Pancreas (tissue), 10 donors: ENCODE data around the gene TTC23. TPM values are rescaled to one million over a fixed set of nuclear protein-coding genes. Genes with fewer than 3 reads are reported as not detected.
"Not testable (repeated sequence)": the region's sequence is repeated elsewhere in the genome, so short reads cannot be mapped to it uniquely, and the experiment has no call there.

Experiments used
- ATAC-seq, 4 donors: fragments of 200-7000 bp; cut with Tn5 transposase; one replicate each; pipeline versions ENCODE4 v1.8.0 to v1.9.1; 2020; ENCODE audit warnings: mild to moderate bottlenecking in 4 of 4, moderate library complexity in 4 of 4
- DNase-seq, 6 donors: peaks; one replicate each; pipeline ENCODE4 v3.0.0-alpha.2; 2020
- FAIRE-seq: peaks from 2 replicates; lab custom pipeline; 2012; peaks lifted over from hg19 to GRCh38; lab: Jason Lieb, UNC
- H3K27ac ChIP-seq, 4 donors: fragments of 200-600 bp; sonication (generic); 1 replicate in 3 of 4; 2 replicates in 1 of 4; pipeline versions ENCODE4 v1.5.0 to v1.8.0; 2020
- H3K27me3 ChIP-seq, 4 donors: fragments of 200-600 bp; one replicate each; pipeline ENCODE4 v1.8.0; 2021
- H3K36me3 ChIP-seq, 3 donors: fragments of 200-600 bp; sonication (generic) in 1 of 3; one replicate each; pipeline versions ENCODE4 v1.5.0 to v1.8.0; 2020 to 2021
- H3K4me1 ChIP-seq, 3 donors: fragments of 200-600 bp; one replicate each; pipeline ENCODE4 v1.8.0; 2021
- H3K4me3 ChIP-seq, 4 donors: fragments of 200-600 bp; sonication (generic) in 2 of 4; one replicate each; pipeline versions ENCODE4 v1.5.0 to v1.8.0; 2020 to 2021
- H3K9me3 ChIP-seq, 4 donors: fragments of 200-600 bp; one replicate each; pipeline ENCODE4 v1.8.0; 2021
- WGBS, 2 donors: extraction: QIAGEN DNeasy Blood & Tissue Kit; methylation state at CpG; one replicate each; pipeline ENCODE4 v1.1.7; 2013; 5-methylcytosine and 5-hydroxymethylcytosine counted together
- intact Hi-C, 3 donors: fragments of 100-400 bp; cut with DNase I; formaldehyde crosslinking; loops; one replicate each; pipeline versions ENCODE4 v1.11.1 to v1.14.2; 2022
- polyA plus RNA-seq, 2 donors: library from polyadenylated mRNA; stranded (reverse); fragments of 200-250 nt; gene quantifications; one replicate each; pipeline ENCODE4 v1.2.3, GENCODE V29; 2013
- total RNA-seq, 6 donors: library from RNA; stranded (reverse); fragmentation: NEBNext Ultra II Directional in 4 of 6; extraction: Animal tissue kit (Norgen Biotek cat#: 25700) in 4 of 6; gene quantifications; one replicate each; pipeline versions ENCODE4 v1.2.1 to v1.2.4, GENCODE V29; 2021 to 2023
- TF ChIP-seq, protein P1 (sequence below), 4 donors: fragments of 200-600 bp; sonication (generic) in 3 of 4; IDR thresholded peaks; one replicate each; pipeline versions ENCODE4 v1.5.0 to v1.8.0; 2021; ENCODE audit warnings: antibody characterized with exemption in 4 of 4
- donor health status: healthy with polysubstance abuse.
- donor health status: DM: no; HTN: no; CAD: no; lungs with moderate emphysema.
- donor health status: DM: no; HTN: no; CAD: no.
- donor health status: control.
- donor health status: control.
- donor health status: Bipolar disorder and iron deficiency.
- donor health status: DM: yes; HTN: yes; CAD: no.
- donor health status: DM: no; HTN: no; CAD: no.
- donor health status: DM: no; HTN: no; CAD: no.
- donor health status: DM: yes; HTN: yes; CAD: no.

Gene TTC23
- total and polyA plus RNA-seq, 8 donors = 5.5 to 13.5 (median 7.8) TPM

GRCh38 chr15:99247062-99247461 is 2.3 kb downstream of the TTC23 start:
- no peaks in the 10 kb centered on the region for H3K27me3 ChIP-seq
- TF ChIP-seq, protein P1, sequence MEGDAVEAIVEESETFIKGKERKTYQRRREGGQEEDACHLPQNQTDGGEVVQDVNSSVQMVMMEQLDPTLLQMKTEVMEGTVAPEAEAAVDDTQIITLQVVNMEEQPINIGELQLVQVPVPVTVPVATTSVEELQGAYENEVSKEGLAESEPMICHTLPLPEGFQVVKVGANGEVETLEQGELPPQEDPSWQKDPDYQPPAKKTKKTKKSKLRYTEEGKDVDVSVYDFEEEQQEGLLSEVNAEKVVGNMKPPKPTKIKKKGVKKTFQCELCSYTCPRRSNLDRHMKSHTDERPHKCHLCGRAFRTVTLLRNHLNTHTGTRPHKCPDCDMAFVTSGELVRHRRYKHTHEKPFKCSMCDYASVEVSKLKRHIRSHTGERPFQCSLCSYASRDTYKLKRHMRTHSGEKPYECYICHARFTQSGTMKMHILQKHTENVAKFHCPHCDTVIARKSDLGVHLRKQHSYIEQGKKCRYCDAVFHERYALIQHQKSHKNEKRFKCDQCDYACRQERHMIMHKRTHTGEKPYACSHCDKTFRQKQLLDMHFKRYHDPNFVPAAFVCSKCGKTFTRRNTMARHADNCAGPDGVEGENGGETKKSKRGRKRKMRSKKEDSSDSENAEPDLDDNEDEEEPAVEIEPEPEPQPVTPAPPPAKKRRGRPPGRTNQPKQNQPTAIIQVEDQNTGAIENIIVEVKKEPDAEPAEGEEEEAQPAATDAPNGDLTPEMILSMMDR (IDR thresholded peaks at IDR 0.05) = no peak
- no peak for DNase-seq
- no peaks in the 10 kb centered on the region for H3K9me3 ChIP-seq
- H3K27ac ChIP-seq = no peak overlapping the region
- WGBS, 2 donors = 80 to 83% methylated on average over 3 of the region's 3 CpGs
- intact Hi-C loops = no loop called here
- no peak for ATAC-seq
- H3K4me3 ChIP-seq = no peak overlapping the region
- no peak for FAIRE-seq
- H3K4me1 ChIP-seq = peaks cover 6 to 18% (median 7%) of the 10 kb centered on the region in 3 donors
- no peaks in the 10 kb centered on the region for H3K36me3 ChIP-seq

DNA sequence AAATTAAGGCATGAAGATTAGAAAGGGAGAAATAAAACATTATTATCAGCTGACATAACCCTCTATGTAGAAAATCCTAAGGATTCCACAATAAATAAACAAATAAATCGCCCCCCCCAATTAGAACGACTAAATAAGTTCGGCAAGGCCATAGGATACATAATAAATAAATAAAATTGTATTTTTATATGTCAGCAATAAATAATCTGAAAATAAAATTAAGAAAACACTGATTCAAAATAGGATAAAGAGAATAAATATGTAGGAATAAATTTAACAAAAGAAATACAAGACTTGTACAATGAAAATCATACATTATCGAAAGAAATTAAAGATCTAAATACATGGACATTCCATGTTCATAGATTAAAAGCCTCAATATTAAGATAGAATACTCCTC is 5.1 kb downstream of the TTC23 start:
- H3K4me1 ChIP-seq = peaks cover 0 to 11% (median 6%) of the 10 kb centered on the region in 3 donors
- WGBS, 2 donors = 86 to 90% methylated on average over 4 of the region's 4 CpGs
- H3K27ac ChIP-seq = no peak overlapping the region
- no peak for ATAC-seq
- H3K27me3 ChIP-seq = no peaks in the 10 kb centered on the region
- H3K9me3 ChIP-seq = no peaks in the 10 kb centered on the region
- H3K4me3 ChIP-seq = no peak overlapping the region
- intact Hi-C loops = no loop called here
- TF ChIP-seq, protein P1 (IDR thresholded peaks at IDR 0.05) = no peak
- FAIRE-seq = peak; percentile 75
- no peaks in the 10 kb centered on the region for H3K36me3 ChIP-seq
- DNase-seq = no peak

DNA sequence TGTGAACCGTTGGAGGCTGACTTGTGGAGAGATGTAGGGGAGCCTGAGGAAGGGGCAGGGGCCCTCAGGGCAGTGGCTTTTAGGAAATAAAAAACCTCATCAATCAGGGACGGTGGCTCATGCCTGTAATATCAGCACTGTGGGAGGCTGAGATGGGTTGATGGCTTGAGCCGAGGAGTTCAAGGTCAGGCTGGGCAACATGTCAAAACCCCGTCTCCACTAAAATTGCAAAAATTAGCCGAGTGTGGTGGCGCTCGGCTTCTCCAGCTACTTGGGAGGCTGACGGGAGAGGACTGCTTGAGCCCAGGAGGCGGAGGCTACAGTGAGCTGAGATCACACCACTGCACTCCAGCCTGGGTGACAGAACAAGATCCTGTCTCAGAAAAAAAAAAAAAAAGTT is 7.6 kb downstream of the TTC23 start:
- Histone ChIP-seq H3K27ac (no peak overlapping the region), H3K4me1 (no peaks in the 10 kb centered on the region), H3K36me3 (no peaks in the 10 kb centered on the region), H3K9me3 (no peaks in the 10 kb centered on the region), H3K27me3 (no peaks in the 10 kb centered on the region), H3K4me3 (no peak overlapping the region)
- intact Hi-C loops = no loop called here
- ATAC-seq = no peak
- WGBS, 2 donors = 63 to 68% methylated on average over 9 of the region's 9 CpGs
- FAIRE-seq = no peak
- DNase-seq = no peak
- TF ChIP-seq, protein P1 (IDR thresholded peaks at IDR 0.05) = no peak

GRCh38 chr15:99239545-99240198 is 9.7 kb downstream of the TTC23 start:
- no peaks in the 10 kb centered on the region for H3K36me3 ChIP-seq
- no peaks in the 10 kb centered on the region for H3K4me1 ChIP-seq
- H3K9me3 ChIP-seq = no peaks in the 10 kb centered on the region
- FAIRE-seq = no peak
- H3K4me3 ChIP-seq = no peak overlapping the region
- no peak overlapping the region for H3K27ac ChIP-seq
- TF ChIP-seq, protein P1 (IDR thresholded peaks at IDR 0.05) = no peak
- intact Hi-C loops = no loop called here
- no peak for DNase-seq
- WGBS, 2 donors = 89 to 90% methylated on average over 1 of the region's 1 CpG
- no peaks in the 10 kb centered on the region for H3K27me3 ChIP-seq
- no peak for ATAC-seq

GRCh38 chr15:99238849-99239248 is 10.5 kb downstream of the TTC23 start:
- FAIRE-seq = no peak
- H3K9me3 ChIP-seq = no peaks in the 10 kb centered on the region
- no peak for ATAC-seq
- H3K27ac ChIP-seq = no peak overlapping the region
- TF ChIP-seq, protein P1 (IDR thresholded peaks at IDR 0.05) = no peak
- H3K4me1 ChIP-seq = no peaks in the 10 kb centered on the region
- no peaks in the 10 kb centered on the region for H3K27me3 ChIP-seq
- 92 to 93% methylated on average over 3 of the region's 3 CpGs for WGBS, 2 donors
- no peaks in the 10 kb centered on the region for H3K36me3 ChIP-seq
- intact Hi-C loops = no loop called here
- DNase-seq = no peak
- no peak overlapping the region for H3K4me3 ChIP-seq

- H3K4me1 ChIP-seq, H3K36me3 ChIP-seq, H3K9me3 ChIP-seq, intact Hi-C loops, H3K27ac ChIP-seq, H3K27me3 ChIP-seq, DNase-seq, ATAC-seq, FAIRE-seq, H3K4me3 ChIP-seq: not testable (repeated sequence)
- WGBS, 2 donors = 94 to 96% methylated on average over 6 of the region's 6 CpGs
These were observed 15.2 kb downstream of the TTC23 start for GRCh38 chr15:99234160-99234559.
